Measurements from ENCODE around the gene HIPK1. TPM values are rescaled to one million over a fixed set of nuclear protein-coding genes. Genes with fewer than 3 reads are reported as not detected.

Gene HIPK1
- total RNA-seq, 4 donors from 2014 or later, result 64.8 to 92.3 (median 76.9) TPM

DNA sequence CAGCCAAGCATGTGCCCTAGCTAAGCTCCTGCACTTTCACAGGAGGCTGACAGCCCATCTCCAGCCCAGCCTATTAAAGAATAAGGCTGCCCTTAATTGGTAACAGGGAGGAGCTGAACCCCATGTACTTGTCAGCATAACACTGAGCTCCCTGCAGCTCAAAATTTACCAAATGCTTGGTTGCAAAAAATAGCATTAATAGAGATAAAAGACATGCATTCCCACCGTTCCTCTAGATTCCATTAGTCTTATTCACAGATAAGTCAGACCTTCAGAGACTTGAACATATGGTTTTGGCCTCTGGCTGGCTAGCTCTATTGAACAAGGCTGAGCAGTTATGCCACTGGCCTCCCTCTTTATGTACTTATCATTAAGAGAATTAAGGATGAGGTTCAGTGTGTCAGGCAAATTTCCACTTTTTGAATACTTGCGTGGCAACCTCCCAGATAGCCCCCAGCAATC, 79.4 kb downstream of the HIPK1 start:
- TF ChIP-seq CTCF (IDR thresholded peaks at IDR 0.05), result no peak
- no peak for TF ChIP-seq POLR2A (IDR thresholded peaks at IDR 0.05)
- TF ChIP-seq POLR2AphosphoS5 (IDR thresholded peaks at IDR 0.05), result no peak
- TF ChIP-seq EP300 (IDR thresholded peaks at IDR 0.05), result no peak
- no peak for ATAC-seq
- no peaks in the 10 kb centered on the region for H3K36me3 ChIP-seq
- H3K4me3 ChIP-seq, result no peak overlapping the region
- H3K27me3 ChIP-seq, result no peaks in the 10 kb centered on the region
- H3K27ac ChIP-seq, result no peak overlapping the region
- no peaks in the 10 kb centered on the region for H3K9me3 ChIP-seq
- H3K4me1 ChIP-seq, result no peaks in the 10 kb centered on the region
- 22 to 55% methylated on average over 1 to 2 of the region's 2 CpGs for WGBS, 2 donors (ENCODE audit: low coverage in 1 of 2)

DNA sequence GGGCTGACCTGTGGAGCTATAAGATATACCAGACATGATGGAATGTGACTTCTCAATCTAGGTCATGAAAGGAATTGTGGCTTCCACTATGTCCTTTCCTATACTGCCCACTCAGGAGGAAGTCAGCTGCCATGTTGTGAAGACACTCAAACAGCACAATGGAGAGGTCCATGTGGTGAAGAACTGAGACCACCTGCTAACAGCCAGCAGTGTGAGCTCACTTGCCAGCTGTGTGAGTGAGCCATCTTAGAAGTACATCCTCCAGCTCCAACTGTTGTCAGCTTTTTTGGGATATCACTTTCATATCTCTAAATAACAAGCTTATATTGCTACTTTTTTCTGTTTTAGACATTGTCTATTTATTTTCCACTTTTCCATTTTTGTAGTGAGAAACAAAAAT, 79.9 kb downstream of the HIPK1 start:
- Histone ChIP-seq H3K4me3 (no peak overlapping the region), H3K4me1 (no peaks in the 10 kb centered on the region), H3K27ac (no peak overlapping the region), H3K27me3 (no peaks in the 10 kb centered on the region), H3K36me3 (no peaks in the 10 kb centered on the region), H3K9me3 (no peaks in the 10 kb centered on the region)
- TF ChIP-seq POLR2A (IDR thresholded peaks at IDR 0.05), result no peak
- no peak for TF ChIP-seq EP300 (IDR thresholded peaks at IDR 0.05)
- no peak for TF ChIP-seq CTCF (IDR thresholded peaks at IDR 0.05)
- TF ChIP-seq POLR2AphosphoS5 (IDR thresholded peaks at IDR 0.05), result no peak
- ATAC-seq, result no peak

- H3K4me3 ChIP-seq, result no peak overlapping the region
- H3K27me3 ChIP-seq, result no peaks in the 10 kb centered on the region
- ATAC-seq, result no peak
- 56 to 75% methylated on average over 1 of the region's 1 CpG for WGBS, 2 donors (ENCODE audit: low coverage in 1 of 2)
- no peak overlapping the region for H3K27ac ChIP-seq
- H3K9me3 ChIP-seq, result no peaks in the 10 kb centered on the region
- H3K4me1 ChIP-seq, result no peaks in the 10 kb centered on the region
- TF ChIP-seq POLR2AphosphoS5 (IDR thresholded peaks at IDR 0.05) (no peak), CTCF (IDR thresholded peaks at IDR 0.05) (no peak), POLR2A (IDR thresholded peaks at IDR 0.05) (no peak), EP300 (IDR thresholded peaks at IDR 0.05) (no peak)
- H3K36me3 ChIP-seq, result no peaks in the 10 kb centered on the region
These were observed 80.3 kb downstream of the HIPK1 start for GRCh38 chr1:114009393-114009792.

GRCh38 chr1:114010433-114011184, 81.5 kb downstream of the HIPK1 start:
- no peak overlapping the region for H3K4me3 ChIP-seq
- WGBS, 2 donors (ENCODE audit: low coverage in 1 of 2), result 69% methylated on average over 7 to 8 of the region's 9 CpGs
- H3K4me1 ChIP-seq, result no peaks in the 10 kb centered on the region
- no peaks in the 10 kb centered on the region for H3K36me3 ChIP-seq
- no peaks in the 10 kb centered on the region for H3K9me3 ChIP-seq
- no peak for TF ChIP-seq CTCF (IDR thresholded peaks at IDR 0.05)
- TF ChIP-seq EP300 (IDR thresholded peaks at IDR 0.05), result no peak
- no peak for TF ChIP-seq POLR2AphosphoS5 (IDR thresholded peaks at IDR 0.05)
- TF ChIP-seq POLR2A (IDR thresholded peaks at IDR 0.05), result no peak
- no peak for ATAC-seq
- H3K27me3 ChIP-seq, result no peaks in the 10 kb centered on the region
- H3K27ac ChIP-seq, result no peak overlapping the region

DNA sequence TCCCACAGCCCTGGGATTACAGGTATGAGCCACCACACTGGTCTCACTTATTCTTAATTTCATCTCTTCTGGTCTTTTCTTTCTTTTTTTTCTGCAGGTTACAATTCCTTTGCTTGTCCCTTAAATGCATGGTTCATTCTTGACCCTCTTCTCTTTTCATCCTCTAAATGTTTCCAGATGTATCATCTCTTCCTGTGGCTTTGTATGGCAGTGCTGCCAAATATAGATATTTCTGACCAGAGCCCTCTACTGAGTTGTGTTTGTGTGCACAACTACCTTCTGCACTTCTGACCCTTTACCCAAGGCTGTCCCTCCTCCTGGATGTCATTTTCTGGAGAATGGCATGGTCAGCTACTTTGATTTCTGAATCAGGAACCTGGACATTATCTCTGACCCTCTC, 82.7 kb downstream of the HIPK1 start:
- Histone ChIP-seq H3K27ac (no peak overlapping the region), H3K4me1 (no peaks in the 10 kb centered on the region), H3K4me3 (no peak overlapping the region), H3K36me3 (no peaks in the 10 kb centered on the region), H3K9me3 (no peaks in the 10 kb centered on the region), H3K27me3 (no peaks in the 10 kb centered on the region)
- TF ChIP-seq CTCF (IDR thresholded peaks at IDR 0.05) (no peak), EP300 (IDR thresholded peaks at IDR 0.05) (no peak), POLR2A (IDR thresholded peaks at IDR 0.05) (no peak), POLR2AphosphoS5 (IDR thresholded peaks at IDR 0.05) (no peak)
- ATAC-seq, result no peak

Data from gastroesophageal sphincter (tissue), 4 donors.